K562 (cell line): ENCODE data around the gene DNAI1. TPM values are rescaled to one million over a fixed set of nuclear protein-coding genes. Genes with fewer than 3 reads are reported as not detected.

ENCODE experiments used
- ATAC-seq: fragments of 200-7000 bp; cut with Tn5 transposase; 3 replicates; pipeline ENCODE4 v1.9.1; 2020; ENCODE audit warnings: moderate library complexity
- BruUV-seq: library from RNA; stranded (reverse); fragments of 400-500 nt; replicated peaks from 2 replicates; lab custom pipeline; 2021; lab: Mats Ljungman, UMichigan
- CTCF ChIA-PET: fragments of 300-600 bp; formaldehyde crosslinking; extraction: SDS; loops from one replicate; lab custom pipeline; 2021; ENCODE audit warnings: low intra/inter-chr PET ratio; lab: Yijun Ruan, JAX
- POLR2A ChIA-PET: fragments of 300-600, 350-650 bp; sonication (Branson Sonifier 250); formaldehyde crosslinking; extraction: SDS; loops from one replicate; lab custom pipeline; 2021; ENCODE audit warnings: antibody characterized with exemption, inconsistent platforms; lab: Yijun Ruan, JAX
- DNase-seq, 4 experiments: peaks; one replicate each; pipeline versions ENCODE4 v3.0.0 to v3.0.0-alpha.2; 2011 to 2018; ENCODE audit warnings: low spot score in 3 of 4, mixed read lengths in 3 of 4; ENCODE audit errors: extremely low read depth in 1 of 4
- FAIRE-seq: peaks from 2 replicates; lab custom pipeline; 2011; peaks lifted over from hg19 to GRCh38; lab: Jason Lieb, UNC
- H2AFZ ChIP-seq: 2 replicates; pipeline ENCODE4 v1.6.0; 2011; ENCODE audit warnings: low read depth, low read length, control low read depth, inconsistent platforms
- H3K27ac ChIP-seq: fragments of 200-600 bp; 3 replicates; pipeline ENCODE4 v1.8.0; 2011; ENCODE audit warnings: low read depth, mild to moderate bottlenecking, control low read depth, inconsistent platforms, low read length, moderate library complexity, mixed read lengths; ENCODE audit errors: extremely low read depth
- H3K27me3 ChIP-seq, 2 experiments: fragments of 300-600 bp in 1 of 2; 2 replicates in 1 of 2; 3 replicates in 1 of 2; pipeline versions ENCODE4 v1.6.0 to v1.8.0; 2011; ENCODE audit warnings: inconsistent platforms in 2 of 2, low read length in 2 of 2, mild to moderate bottlenecking in 1 of 2, mixed read lengths in 1 of 2, moderate library complexity in 1 of 2; ENCODE audit not compliant: control insufficient read depth in 2 of 2, insufficient read depth in 2 of 2
- H3K36me3 ChIP-seq: fragments of 300-600 bp; 3 replicates; pipeline ENCODE4 v1.8.0; 2011; ENCODE audit warnings: mild to moderate bottlenecking, low read length, inconsistent platforms; ENCODE audit not compliant: control insufficient read depth, insufficient read depth
- H3K4me1 ChIP-seq, 2 experiments: fragments of 200-600 bp in 1 of 2; replicated peaks in 1 of 2; 2 replicates in 1 of 2; 3 replicates in 1 of 2; pipeline versions ENCODE4 v1.5.1 to v1.8.0; 2011; ENCODE audit warnings: inconsistent platforms in 2 of 2, low read length in 2 of 2, mild to moderate bottlenecking in 1 of 2, mixed read lengths in 1 of 2, moderate library complexity in 1 of 2; ENCODE audit not compliant: control insufficient read depth in 2 of 2, insufficient read depth in 2 of 2
- H3K4me2 ChIP-seq: 2 replicates; pipeline ENCODE4 v1.6.1; 2011; ENCODE audit warnings: low read length, control low read depth, inconsistent platforms, mixed read lengths; ENCODE audit not compliant: insufficient read depth
- H3K4me3 ChIP-seq: fragments of 200-600 bp; sonication (generic), shearing (Covaris generic); 2 replicates; pipeline ENCODE4 v1.5.1; 2016; ENCODE audit warnings: control low read depth, inconsistent platforms
- H3K79me2 ChIP-seq: fragments of 200-600 bp; 3 replicates; pipeline ENCODE4 v1.8.0; 2011; ENCODE audit warnings: low read length, inconsistent platforms; ENCODE audit not compliant: control insufficient read depth, insufficient read depth
- H3K9ac ChIP-seq, 2 experiments: 2 replicates each; pipeline versions ENCODE4 v1.6.0 to v1.6.1; 2011; ENCODE audit warnings: low read depth in 2 of 2, low read length in 2 of 2, control low read depth in 1 of 2, inconsistent platforms in 1 of 2, mild to moderate bottlenecking in 1 of 2, mixed read lengths in 1 of 2; ENCODE audit not compliant: insufficient read depth in 1 of 2
- H3K9me1 ChIP-seq: one replicate; pipeline ENCODE4 v1.6.0; 2011; ENCODE audit warnings: inconsistent platforms, mild to moderate bottlenecking, low read length, moderate library complexity; ENCODE audit not compliant: control insufficient read depth, insufficient read depth
- H3K9me3 ChIP-seq: replicated peaks from 2 replicates; pipeline ENCODE4 v1.5.1; 2011; ENCODE audit warnings: low read depth, low read length, inconsistent platforms; ENCODE audit not compliant: control insufficient read depth, insufficient read depth
- H4K20me1 ChIP-seq: replicated peaks from 2 replicates; pipeline ENCODE4 v1.6.1; 2011; ENCODE audit warnings: low read length, inconsistent platforms, mixed read lengths; ENCODE audit not compliant: control insufficient read depth, insufficient read depth
- CBX5 ChIP-seq: IDR thresholded peaks from 2 replicates; pipeline ENCODE4 v1.6.1; 2014; ENCODE audit warnings: low read depth, borderline replicate concordance
- HMGXB4 ChIP-seq: sonication (generic); formaldehyde crosslinking; IDR thresholded peaks from 2 replicates; pipeline ENCODE4 v1.8.1; 2023; ENCODE audit warnings: mild to moderate bottlenecking, missing genetic modification reagents
- NCOA1 ChIP-seq: fragments of 450-650 bp; IDR thresholded peaks from 2 replicates; pipeline ENCODE4 v1.6.1; 2016; ENCODE audit warnings: low read depth
- NR2C1 ChIP-seq, 2 experiments: fragments of 450-650 bp; IDR thresholded peaks; 2 replicates each; pipeline ENCODE4 v1.6.1; 2017; ENCODE audit warnings: mild to moderate bottlenecking in 2 of 2, antibody characterized with exemption in 1 of 2, inconsistent platforms in 1 of 2, missing compliant biosample characterization in 1 of 2, missing genetic modification characterization in 1 of 2
- WGBS: fragments of 100-300 bp; shearing (Covaris generic); methylation state at CpG from one replicate; pipeline ENCODE4 v1.1.6; 2016; ENCODE audit warnings: low coverage, mixed read lengths; ENCODE audit not compliant: insufficient coverage; ENCODE audit errors: missing lambda C conversion rate; 5-methylcytosine and 5-hydroxymethylcytosine counted together
- in situ Hi-C: fragments of 300-500 bp; cut with MboI; formaldehyde crosslinking; loops from 4 replicates; pipeline ENCODE4 v1.15.0; 2018; ENCODE audit warnings: inconsistent platforms, mixed read lengths
- intact Hi-C: fragments of 100-400 bp; cut with micrococcal nuclease; formaldehyde crosslinking; loops from 2 replicates; pipeline ENCODE4 v1.14.2; 2022
- polyA plus RNA-seq, 8 experiments: library from polyadenylated mRNA; depleted of rRNA in 4 of 8; stranded (reverse) in 5 of 8; unstranded in 3 of 8; fragments of >200 nt; fragmentation: Nextera tagmentation in 2 of 8; fragmentation: Illumina TruSeq in 1 of 8; extraction: Ambion mirVana in 2 of 8; extraction: Trizol in 1 of 8; gene quantifications; 2 replicates each; pipeline versions ENCODE4 v1.2.1 to v1.2.3, GENCODE V29; 2011 to 2014; ENCODE audit warnings: inconsistent platforms in 1 of 8, missing spikeins in 1 of 8
- total RNA-seq, 7 experiments: library from RNA; depleted of rRNA in 6 of 7; stranded (reverse); fragments of >200 nt in 6 of 7; fragmentation: Illumina TruSeq in 2 of 7; extraction: Trizol in 2 of 7; gene quantifications; 2 replicates each; pipeline versions ENCODE4 v1.2.1 to v1.2.3, GENCODE V29; 2011 to 2021; ENCODE audit warnings: low replicate concordance in 1 of 7

Gene DNAI1
- total and polyA plus RNA-seq, 9 of the 15 experiments (the other 6 are each of a cell fraction or from before 2014, with no cell fraction given): 0.01 to 0.17 (median 0.04) TPM; not detected in 6

- peaks cover under 1% of the 10 kb centered on the region; the same call in 1 of the 2 replicates for H4K20me1 ChIP-seq
- ATAC-seq (no peak), DNase-seq (no peak), FAIRE-seq (no peak)
- no peak overlapping the region for H3K9ac ChIP-seq
- ChIA-PET POLR2A (no interaction called here), CTCF (no interaction called here)
- WGBS: 0% methylated on average over 2 of the region's 2 CpGs
- in situ Hi-C loops: no loop called here
- H3K9me1 ChIP-seq: no peaks in the 10 kb centered on the region
- H3K4me1 ChIP-seq: peaks cover 0 to 5% of the 10 kb centered on the region in 2 experiments; a peak in 1 of 5 replicates
- intact Hi-C loops: no loop called here
- H3K36me3 ChIP-seq: no peaks in the 10 kb centered on the region
- no TSS peak for BruUV-seq
- H3K4me2 ChIP-seq: no peak overlapping the region
- no peak overlapping the region for H3K27ac ChIP-seq
- TF ChIP-seq CBX5 (no peak), HMGXB4 (CRISPR knock-in tag) (no peak), NR2C1 (IDR thresholded peaks at IDR 0.05) (no peak), NR2C1 (tag; IDR thresholded peaks at IDR 0.05) (no peak), NCOA1 (no peak)
- no peak overlapping the region for H2AFZ ChIP-seq
- H3K79me2 ChIP-seq: no peaks in the 10 kb centered on the region
- no peaks in the 10 kb centered on the region for H3K9me3 ChIP-seq
- H3K27me3 ChIP-seq: peaks cover 0 to 46% of the 10 kb centered on the region in 2 experiments; a peak in 4 of 5 replicates
- H3K4me3 ChIP-seq: no peak overlapping the region
Observed at GRCh38 chr9:34552986-34553385, 94.4 kb downstream of the DNAI1 start.
